HEK293 (cell line): ENCODE data around the gene MAML2.

Experiments used
- MEIS1 ChIP-seq: sonication (generic); formaldehyde crosslinking; IDR thresholded peaks from 2 replicates; pipeline ENCODE4 v1.8.1; 2022; ENCODE audit warnings: missing genetic modification reagents, mild to moderate bottlenecking, borderline replicate concordance
- ZBTB7A ChIP-seq: fragments of 450-650 bp; formaldehyde crosslinking; IDR thresholded peaks from 2 replicates; pipeline ENCODE4 v1.5.1; 2016; ENCODE audit warnings: low read depth, missing biosample characterization, missing genetic modification characterization
- TF ChIP-seq, protein P1 (sequence below): fragments of 450-650 bp; formaldehyde crosslinking; IDR thresholded peaks from 2 replicates; pipeline ENCODE4 v1.5.1; 2017; ENCODE audit warnings: missing biosample characterization, missing genetic modification characterization
- TF ChIP-seq, protein P2 (sequence below): fragments of 450-650 bp; formaldehyde crosslinking; IDR thresholded peaks from 2 replicates; pipeline ENCODE4 v1.5.1; 2016; ENCODE audit warnings: missing biosample characterization, missing genetic modification characterization

DNA sequence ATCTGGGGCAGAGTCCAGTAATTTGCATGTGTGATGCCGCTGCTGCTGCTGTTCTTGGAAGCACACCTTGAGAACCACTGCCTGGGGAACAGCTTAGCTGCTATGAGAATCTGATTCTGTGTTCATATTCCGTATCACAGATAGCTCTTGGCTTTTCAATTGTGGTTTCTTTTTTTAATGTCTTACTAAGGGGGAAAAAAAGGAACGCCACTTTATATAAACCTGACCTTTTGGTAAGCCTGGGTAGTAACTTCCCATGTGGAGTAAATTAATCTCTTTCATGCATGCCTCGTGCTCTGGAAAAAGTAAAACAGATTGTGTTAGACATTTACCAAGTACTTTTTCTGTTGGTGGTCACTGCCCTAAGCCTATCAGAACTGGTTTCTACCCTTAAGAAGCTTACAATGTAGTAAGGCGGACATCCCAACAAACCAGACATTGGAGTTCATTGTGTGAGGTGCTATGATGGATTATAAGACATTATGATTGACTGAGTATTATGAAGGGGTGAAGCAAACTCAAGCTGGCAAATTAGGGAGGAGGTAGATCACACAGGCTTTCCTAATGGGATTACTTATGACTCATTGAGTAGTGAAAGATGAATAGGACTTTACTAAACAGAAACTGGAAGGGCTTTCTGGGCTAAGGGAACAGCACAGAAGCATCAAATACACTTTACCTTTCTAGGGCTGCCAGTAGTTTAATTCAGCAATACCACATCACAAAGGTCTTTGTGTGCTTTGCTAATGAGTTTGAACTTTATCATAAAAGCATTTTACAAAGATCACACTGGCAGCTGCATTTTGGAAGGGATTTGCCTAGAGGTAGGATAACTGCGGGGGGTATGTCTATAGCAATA, 64.7 kb downstream of the MAML2 start:
- TF ChIP-seq, protein P1, sequence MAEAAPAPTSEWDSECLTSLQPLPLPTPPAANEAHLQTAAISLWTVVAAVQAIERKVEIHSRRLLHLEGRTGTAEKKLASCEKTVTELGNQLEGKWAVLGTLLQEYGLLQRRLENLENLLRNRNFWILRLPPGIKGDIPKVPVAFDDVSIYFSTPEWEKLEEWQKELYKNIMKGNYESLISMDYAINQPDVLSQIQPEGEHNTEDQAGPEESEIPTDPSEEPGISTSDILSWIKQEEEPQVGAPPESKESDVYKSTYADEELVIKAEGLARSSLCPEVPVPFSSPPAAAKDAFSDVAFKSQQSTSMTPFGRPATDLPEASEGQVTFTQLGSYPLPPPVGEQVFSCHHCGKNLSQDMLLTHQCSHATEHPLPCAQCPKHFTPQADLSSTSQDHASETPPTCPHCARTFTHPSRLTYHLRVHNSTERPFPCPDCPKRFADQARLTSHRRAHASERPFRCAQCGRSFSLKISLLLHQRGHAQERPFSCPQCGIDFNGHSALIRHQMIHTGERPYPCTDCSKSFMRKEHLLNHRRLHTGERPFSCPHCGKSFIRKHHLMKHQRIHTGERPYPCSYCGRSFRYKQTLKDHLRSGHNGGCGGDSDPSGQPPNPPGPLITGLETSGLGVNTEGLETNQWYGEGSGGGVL (tag by site-specific recombination): no peak
- TF ChIP-seq ZBTB7A (tag by site-specific recombination) (no peak), MEIS1 (CRISPR knock-in tag) (no peak)
- TF ChIP-seq, protein P2, sequence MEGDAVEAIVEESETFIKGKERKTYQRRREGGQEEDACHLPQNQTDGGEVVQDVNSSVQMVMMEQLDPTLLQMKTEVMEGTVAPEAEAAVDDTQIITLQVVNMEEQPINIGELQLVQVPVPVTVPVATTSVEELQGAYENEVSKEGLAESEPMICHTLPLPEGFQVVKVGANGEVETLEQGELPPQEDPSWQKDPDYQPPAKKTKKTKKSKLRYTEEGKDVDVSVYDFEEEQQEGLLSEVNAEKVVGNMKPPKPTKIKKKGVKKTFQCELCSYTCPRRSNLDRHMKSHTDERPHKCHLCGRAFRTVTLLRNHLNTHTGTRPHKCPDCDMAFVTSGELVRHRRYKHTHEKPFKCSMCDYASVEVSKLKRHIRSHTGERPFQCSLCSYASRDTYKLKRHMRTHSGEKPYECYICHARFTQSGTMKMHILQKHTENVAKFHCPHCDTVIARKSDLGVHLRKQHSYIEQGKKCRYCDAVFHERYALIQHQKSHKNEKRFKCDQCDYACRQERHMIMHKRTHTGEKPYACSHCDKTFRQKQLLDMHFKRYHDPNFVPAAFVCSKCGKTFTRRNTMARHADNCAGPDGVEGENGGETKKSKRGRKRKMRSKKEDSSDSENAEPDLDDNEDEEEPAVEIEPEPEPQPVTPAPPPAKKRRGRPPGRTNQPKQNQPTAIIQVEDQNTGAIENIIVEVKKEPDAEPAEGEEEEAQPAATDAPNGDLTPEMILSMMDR (tag by site-specific recombination): no peak
